HepG2 (cell line): ENCODE measurements around the gene CRLF1. TPM values are rescaled to one million over a fixed set of nuclear protein-coding genes. Genes with fewer than 3 reads are reported as not detected.

Experiments
- ATAC-seq: fragments of 200-7000 bp; cut with Tn5 transposase; 3 replicates; pipeline ENCODE4 v1.9.1; 2020; ENCODE audit warnings: mild to moderate bottlenecking, moderate library complexity
- BruUV-seq: library from RNA; stranded (reverse); fragments of 400-500 nt; replicated peaks from 2 replicates; lab custom pipeline; 2021; lab: Mats Ljungman, UMichigan
- CTCF ChIA-PET: fragments of 300-600 bp; formaldehyde crosslinking; extraction: SDS; loops from one replicate; lab custom pipeline; 2021; ENCODE audit warnings: low total read pairs, inconsistent platforms, low intra/inter-chr PET ratio; lab: Yijun Ruan, JAX
- POLR2A ChIA-PET: fragments of 350-600 bp; sonication (Branson Sonifier 250); formaldehyde crosslinking; loops from one replicate; lab custom pipeline; 2020; ENCODE audit warnings: antibody characterized with exemption, inconsistent platforms; lab: Yijun Ruan, JAX
- DNase-seq: peaks from one replicate; pipeline ENCODE4 v3.0.0-alpha.2; 2015; ENCODE audit warnings: low spot score
- FAIRE-seq: peaks from 3 replicates; lab custom pipeline; 2011; peaks lifted over from hg19 to GRCh38; lab: Jason Lieb, UNC
- H2AFZ ChIP-seq: one replicate; pipeline ENCODE4 v1.6.1; 2011; ENCODE audit warnings: low read length, inconsistent platforms
- H3K27ac ChIP-seq: fragments of 300-600 bp; 3 replicates; pipeline ENCODE4 v1.8.0; 2011; ENCODE audit warnings: mixed run types, mild to moderate bottlenecking, mixed read lengths, low read length, inconsistent platforms; ENCODE audit not compliant: insufficient read depth; ENCODE audit errors: extremely low read length
- H3K27me3 ChIP-seq, 2 experiments: fragments of 200-600 bp in 1 of 2; 2 replicates in 1 of 2; 3 replicates in 1 of 2; pipeline versions ENCODE4 v1.6.0 to v1.8.0; 2011; ENCODE audit warnings: low read length in 2 of 2, mild to moderate bottlenecking in 2 of 2, moderate library complexity in 2 of 2, inconsistent platforms in 1 of 2; ENCODE audit not compliant: insufficient read depth in 2 of 2, control insufficient read depth in 1 of 2
- H3K36me3 ChIP-seq, 2 experiments: fragments of 200-600 bp in 1 of 2; replicated peaks in 1 of 2; 2 replicates in 1 of 2; 3 replicates in 1 of 2; pipeline versions ENCODE4 v1.5.1 to v1.8.0; 2011; ENCODE audit warnings: low read length in 2 of 2, inconsistent platforms in 1 of 2; ENCODE audit not compliant: insufficient read depth in 2 of 2, control insufficient read depth in 1 of 2
- H3K4me1 ChIP-seq: 2 replicates; pipeline ENCODE4 v1.5.1; 2012; ENCODE audit warnings: low read length, inconsistent platforms; ENCODE audit not compliant: insufficient read depth
- H3K4me2 ChIP-seq: 2 replicates; pipeline ENCODE4 v1.6.0; 2011; ENCODE audit warnings: low read depth, low read length, inconsistent platforms
- H3K4me3 ChIP-seq, 3 experiments: fragments of 200-600 bp in 1 of 3; sonication (generic), shearing (Covaris generic) in 1 of 3; replicated peaks in 1 of 3; 2 replicates each; pipeline ENCODE4 v1.5.1; 2011 to 2016; ENCODE audit warnings: low read length in 3 of 3, inconsistent platforms in 2 of 3, low read depth in 2 of 3, mild to moderate bottlenecking in 2 of 3, control low read depth in 1 of 3, mixed read lengths in 1 of 3; ENCODE audit not compliant: insufficient read depth in 1 of 3
- H3K79me2 ChIP-seq: one replicate; pipeline ENCODE4 v1.6.1; 2011; ENCODE audit warnings: low read length, inconsistent platforms; ENCODE audit not compliant: insufficient read depth
- H3K9ac ChIP-seq: 2 replicates; pipeline ENCODE4 v1.6.0; 2011; ENCODE audit warnings: mild to moderate bottlenecking, low read depth, low read length, inconsistent platforms; ENCODE audit not compliant: insufficient read depth
- H3K9me3 ChIP-seq: 2 replicates; pipeline ENCODE4 v1.5.1; 2012; ENCODE audit warnings: mild to moderate bottlenecking, low read length
- H4K20me1 ChIP-seq: 2 replicates; pipeline ENCODE4 v1.6.0; 2011; ENCODE audit warnings: inconsistent platforms, mild to moderate bottlenecking, low read length, moderate library complexity; ENCODE audit not compliant: insufficient read depth
- ZNF3 ChIP-seq: IDR thresholded peaks from 2 replicates; pipeline ENCODE4 v1.7.0; 2017; ENCODE audit warnings: inconsistent platforms
- ZNF362 ChIP-seq: sonication (generic); formaldehyde crosslinking; IDR thresholded peaks from 2 replicates; pipeline ENCODE4 v1.4.0; 2020; ENCODE audit warnings: missing genetic modification reagents, mild to moderate bottlenecking, borderline replicate concordance
- ZNF770 ChIP-seq: sonication (generic); formaldehyde crosslinking; IDR thresholded peaks from 2 replicates; pipeline ENCODE4 v1.5.0; 2020; ENCODE audit warnings: mild to moderate bottlenecking, missing genetic modification reagents
- WGBS: methylation state at CpG from one replicate; pipeline ENCODE4 v1.1.6; 2017; ENCODE audit warnings: low lambda C conversion rate; 5-methylcytosine and 5-hydroxymethylcytosine counted together
- in situ Hi-C: cut with HindIII; loops from 2 replicates; pipeline ENCODE4 v1.10.0; 2017; ENCODE audit warnings: low pct_unique_long_range_greater_than_20kb; ENCODE audit not compliant: extremely low pct_ligation_motif_present
- intact Hi-C: fragments of 100-400 bp; cut with micrococcal nuclease; formaldehyde crosslinking; loops from one replicate; pipeline ENCODE4 v1.10.0; 2022; ENCODE audit not compliant: unreplicated experiment
- polyA plus RNA-seq, 8 experiments: library from polyadenylated mRNA; depleted of rRNA in 3 of 8; stranded (reverse) in 7 of 8; unstranded in 1 of 8; fragments of >200 nt; fragmentation: Illumina TruSeq in 4 of 8; extraction: Trizol in 4 of 8; gene quantifications; 2 replicates each; pipeline versions ENCODE4 v1.2.1 to v1.2.3, GENCODE V29; 2011 to 2016; ENCODE audit warnings: low read depth in 4 of 8, missing spikeins in 1 of 8, mixed read lengths in 1 of 8; ENCODE audit not compliant: insufficient read depth in 1 of 8
- total RNA-seq, 5 experiments: library from RNA; depleted of rRNA; stranded (reverse); fragments of >200 nt; fragmentation: Illumina TruSeq; extraction: Trizol; gene quantifications; 2 replicates each; pipeline ENCODE4 v1.2.3, GENCODE V29; 2016; ENCODE audit warnings: low read depth in 1 of 5

CRLF1 gene
- total and polyA plus RNA-seq, 2 of the 13 experiments (the other 11 are each of a cell fraction or from before 2014, with no cell fraction given) = 217 to 296 TPM

GRCh38 chr19:18551631-18552030 is 55.0 kb downstream of the CRLF1 start:
- Histone ChIP-seq H3K4me1 (peaks cover 45% of the 10 kb centered on the region), H3K27me3 (no peaks in the 10 kb centered on the region), H3K9ac (0 out of 2 replicates have a peak overlapping the region, but pooled peaks have one; percentile 8), H3K36me3 (no peaks in the 10 kb centered on the region), H3K79me2 (no peaks in the 10 kb centered on the region), H3K9me3 (no peaks in the 10 kb centered on the region), H3K4me3 (no peak overlapping the region), H2AFZ (peak overlapping the region; percentile 70), H4K20me1 (no peaks in the 10 kb centered on the region), H3K4me2 (peak overlapping the region; percentile 38), H3K27ac (no peak overlapping the region)
- ChIA-PET CTCF (no interaction called here), POLR2A (interaction anchor here (0.7 to 1.6 kb wide), 3 partner anchors 20 to 618 kb away, joined by 3 to 8 read pairs (median 4); partner anchors contain the start of genes MEF2B and UBA52)
- in situ Hi-C loops = no loop called here
- FAIRE-seq (no peak), DNase-seq (no peak), ATAC-seq (peak; percentile 58)
- intact Hi-C loops = no loop called here
- no TSS peak for BruUV-seq
- TF ChIP-seq ZNF3 (CRISPR knock-in tag) (no peak), ZNF770 (CRISPR knock-in tag) (peak; percentile 89), ZNF362 (CRISPR knock-in tag) (peak; percentile 10; the same call in 1 of the 2 replicates)
- WGBS = 5% methylated on average over 6 of the region's 6 CpGs
